Gastroesophageal sphincter (tissue), 4 donors: ENCODE data around the gene SETD1B. TPM values are rescaled to one million over a fixed set of nuclear protein-coding genes. Genes with fewer than 3 reads are reported as not detected.

Experiments used
- ATAC-seq: fragments of 150-250 bp; one replicate; pipeline ENCODE4 v1.9.1; 2016; ENCODE audit warnings: mild to moderate bottlenecking, moderate library complexity
- H3K27ac ChIP-seq, 4 donors: fragments of 200-600 bp; sonication (generic) in 3 of 4; 1 replicate in 3 of 4; 2 replicates in 1 of 4; pipeline ENCODE4 v1.5.1; 2016 to 2019
- H3K27me3 ChIP-seq: fragments of 200-600 bp; sonication (generic); one replicate; pipeline ENCODE4 v1.5.1; 2019
- H3K36me3 ChIP-seq, 2 donors: fragments of 200-600 bp; sonication (generic); one replicate each; pipeline ENCODE4 v1.5.1; 2019; ENCODE audit warnings: control low read depth in 1 of 2
- H3K4me1 ChIP-seq, 3 donors: fragments of 200-600 bp; sonication (generic); 1 replicate in 2 of 3; 2 replicates in 1 of 3; pipeline ENCODE4 v1.5.1; 2016 to 2019; ENCODE audit warnings: control low read depth in 2 of 3
- H3K4me3 ChIP-seq, 2 donors: fragments of 200-600 bp; sonication (generic); one replicate each; pipeline ENCODE4 v1.5.1; 2019; ENCODE audit warnings: mild to moderate bottlenecking in 1 of 2, moderate library complexity in 1 of 2
- H3K9me3 ChIP-seq, 3 donors: fragments of 200-600 bp; sonication (generic); one replicate each; pipeline ENCODE4 v1.5.1; 2017 to 2019; ENCODE audit warnings: control low read depth in 2 of 3
- CTCF ChIP-seq, 4 experiments: fragments of 200-600 bp in 2 of 4; fragments of 450-650 bp in 2 of 4; sonication (generic) in 1 of 4; IDR thresholded peaks; one replicate each; pipeline ENCODE4 v1.5.1; 2017 to 2019; ENCODE audit warnings: antibody characterized with exemption in 4 of 4, mild to moderate bottlenecking in 2 of 4, moderate library complexity in 2 of 4
- EP300 ChIP-seq: sonication (generic); formaldehyde crosslinking; IDR thresholded peaks from one replicate; pipeline ENCODE4 v1.6.1; 2017; ENCODE audit warnings: antibody characterized with exemption, mild to moderate bottlenecking
- POLR2A ChIP-seq, 2 donors: fragments of 450-650 bp; IDR thresholded peaks; one replicate each; pipeline ENCODE4 v1.6.1; 2017; ENCODE audit warnings: antibody characterized with exemption in 2 of 2, mild to moderate bottlenecking in 2 of 2, moderate library complexity in 1 of 2
- POLR2AphosphoS5 ChIP-seq: sonication (generic); formaldehyde crosslinking; IDR thresholded peaks from one replicate; pipeline ENCODE4 v1.6.1; 2017; ENCODE audit warnings: antibody characterized with exemption
- WGBS, 2 donors: methylation state at CpG; one replicate each; pipeline ENCODE4 v1.1.5; 2018; ENCODE audit warnings: low coverage in 1 of 2; 5-methylcytosine and 5-hydroxymethylcytosine counted together
- total RNA-seq, 4 donors: library from RNA; depleted of rRNA; stranded (reverse); fragments of >200 nt; gene quantifications; one replicate each; pipeline ENCODE4 v1.1.0, GENCODE V29; 2016

The SETD1B gene
- total RNA-seq, 4 donors from 2014 or later = 9.6 to 25.1 (median 20.3) TPM

GRCh38 chr12:121801595-121802484 is 2.0 kb upstream of the SETD1B start:
- Histone ChIP-seq H3K36me3 (peaks cover 0 to 3% of the 10 kb centered on the region in 2 donors), H3K4me3 (peak overlapping the region; percentile 85), H3K4me1 (peaks cover 6 to 62% (median 34%) of the 10 kb centered on the region in 3 donors), H3K27ac (peak overlapping the region; percentile 100), H3K27me3 (no peaks in the 10 kb centered on the region), H3K9me3 (no peaks in the 10 kb centered on the region)
- ATAC-seq = no peak
- TF ChIP-seq CTCF (IDR thresholded peaks at IDR 0.05) = no peak
- no peak for TF ChIP-seq POLR2A (IDR thresholded peaks at IDR 0.05)
- TF ChIP-seq EP300 = no peak
- TF ChIP-seq POLR2AphosphoS5 = no peak
- 3% methylated on average over 15 to 17 of the region's 18 CpGs for WGBS, 2 donors

- ATAC-seq = no peak
- Histone ChIP-seq H3K27me3 (no peaks in the 10 kb centered on the region), H3K4me1 (peaks cover 4 to 62% (median 34%) of the 10 kb centered on the region in 3 donors), H3K9me3 (no peaks in the 10 kb centered on the region), H3K27ac (peak overlapping the region; percentile 100), H3K36me3 (peaks cover 0 to 7% of the 10 kb centered on the region in 2 donors), H3K4me3 (peak overlapping the region; percentile 85)
- TF ChIP-seq POLR2AphosphoS5 = no peak
- TF ChIP-seq CTCF (IDR thresholded peaks at IDR 0.05) = peak in 1 of 4 experiments; percentile 4
- no peak for TF ChIP-seq POLR2A (IDR thresholded peaks at IDR 0.05)
- WGBS, 2 donors = 0% methylated on average over 1 of the region's 1 CpG
Observed at GRCh38 chr12:121802485-121802842, 1.3 kb upstream of the SETD1B start.

- TF ChIP-seq EP300 = no peak
- peak; percentile 94 to 96 for TF ChIP-seq POLR2A (IDR thresholded peaks at IDR 0.05)
- TF ChIP-seq POLR2AphosphoS5 = peak; percentile 99
- no peak for TF ChIP-seq CTCF (IDR thresholded peaks at IDR 0.05)
- Histone ChIP-seq H3K27ac (peak overlapping the region; percentile 100), H3K36me3 (peaks cover 0 to 13% of the 10 kb centered on the region in 2 donors), H3K27me3 (no peaks in the 10 kb centered on the region), H3K4me1 (peaks cover 0 to 62% (median 28%) of the 10 kb centered on the region in 3 donors), H3K9me3 (no peaks in the 10 kb centered on the region), H3K4me3 (peak overlapping the region; percentile 85)
- WGBS, 2 donors = 0 to 1% methylated on average over 7 to 23 of the region's 65 CpGs
- ATAC-seq = peak; percentile 59
Observed at GRCh38 chr12:121802843-121803698, 738 bp upstream of the SETD1B start.

GRCh38 chr12:121804417-121805111 is 755 bp downstream of the SETD1B start:
- peaks cover 0 to 28% of the 10 kb centered on the region in 2 donors for H3K36me3 ChIP-seq
- peak overlapping the region; percentile 85 for H3K4me3 ChIP-seq
- peak overlapping the region; percentile 100 for H3K27ac ChIP-seq
- no peak for ATAC-seq
- H3K27me3 ChIP-seq = no peaks in the 10 kb centered on the region
- H3K4me1 ChIP-seq = peaks cover 0 to 54% (median 16%) of the 10 kb centered on the region in 3 donors
- TF ChIP-seq POLR2AphosphoS5 (no peak), CTCF (IDR thresholded peaks at IDR 0.05) (peak in 1 of 4 experiments; percentile 7)
- WGBS, 2 donors = no CpG with 5 or more reads among the region's 63 CpGs
- no peaks in the 10 kb centered on the region for H3K9me3 ChIP-seq
